Loucy (cell line): ENCODE measurements around the gene CTCFL.

Source experiments
- CTCF ChIP-seq: fragments of 200-600 bp; sonication (generic); conservative IDR thresholded peaks from 2 replicates; pipeline ENCODE4 v1.5.1; 2014; ENCODE audit warnings: mild to moderate bottlenecking, antibody characterized with exemption, low read length
- EZH2phosphoT487 ChIP-seq: fragments of 200-600 bp; IDR thresholded peaks from 2 replicates; pipeline ENCODE4 v1.6.1; 2018; ENCODE audit warnings: antibody characterized with exemption, mild to moderate bottlenecking, moderate library complexity, borderline replicate concordance

- no peak for TF ChIP-seq CTCF
- no peak for TF ChIP-seq EZH2phosphoT487
These were observed 21.8 kb downstream of the CTCFL start for GRCh38 chr20:57503035-57503658.
